Measurements from ENCODE around the gene TAOK2. TPM values are rescaled to one million over a fixed set of nuclear protein-coding genes. Genes with fewer than 3 reads are reported as not detected.

Gene TAOK2
- total and polyA plus RNA-seq, 2 experiments from 2014 or later, result 24.5 to 33.4 TPM

- no peaks in the 10 kb centered on the region for H3K79me2 ChIP-seq
- no peaks in the 10 kb centered on the region for H3K27me3 ChIP-seq
- H3K4me2 ChIP-seq, result no peak overlapping the region
- H3K9me2 ChIP-seq (replicated peaks; ENCODE audit: insufficient read depth), result no peaks in the 10 kb centered on the region
- no peak overlapping the region for H2AFZ ChIP-seq
- H3K4me3 ChIP-seq, result no peak overlapping the region
- H3K36me3 ChIP-seq (replicated peaks; ENCODE audit: insufficient read depth, low read depth), result no peaks in the 10 kb centered on the region
- no peak overlapping the region for H3K27ac ChIP-seq
- no peaks in the 10 kb centered on the region for H4K20me1 ChIP-seq (ENCODE audit: insufficient read depth, poor library complexity, severe bottlenecking)
- TF ChIP-seq, protein P1, sequence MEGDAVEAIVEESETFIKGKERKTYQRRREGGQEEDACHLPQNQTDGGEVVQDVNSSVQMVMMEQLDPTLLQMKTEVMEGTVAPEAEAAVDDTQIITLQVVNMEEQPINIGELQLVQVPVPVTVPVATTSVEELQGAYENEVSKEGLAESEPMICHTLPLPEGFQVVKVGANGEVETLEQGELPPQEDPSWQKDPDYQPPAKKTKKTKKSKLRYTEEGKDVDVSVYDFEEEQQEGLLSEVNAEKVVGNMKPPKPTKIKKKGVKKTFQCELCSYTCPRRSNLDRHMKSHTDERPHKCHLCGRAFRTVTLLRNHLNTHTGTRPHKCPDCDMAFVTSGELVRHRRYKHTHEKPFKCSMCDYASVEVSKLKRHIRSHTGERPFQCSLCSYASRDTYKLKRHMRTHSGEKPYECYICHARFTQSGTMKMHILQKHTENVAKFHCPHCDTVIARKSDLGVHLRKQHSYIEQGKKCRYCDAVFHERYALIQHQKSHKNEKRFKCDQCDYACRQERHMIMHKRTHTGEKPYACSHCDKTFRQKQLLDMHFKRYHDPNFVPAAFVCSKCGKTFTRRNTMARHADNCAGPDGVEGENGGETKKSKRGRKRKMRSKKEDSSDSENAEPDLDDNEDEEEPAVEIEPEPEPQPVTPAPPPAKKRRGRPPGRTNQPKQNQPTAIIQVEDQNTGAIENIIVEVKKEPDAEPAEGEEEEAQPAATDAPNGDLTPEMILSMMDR (IDR thresholded peaks at IDR 0.05; ENCODE audit: poor library complexity), result peak; percentile 54
- no peak for TF ChIP-seq EZH2phosphoT487 (IDR thresholded peaks at IDR 0.05; ENCODE audit: low read depth, severe bottlenecking, unreplicated experiment)
- no peak for TF ChIP-seq EZH2 (IDR thresholded peaks at IDR 0.05; ENCODE audit: borderline replicate concordance)
- no peaks in the 10 kb centered on the region for H3K9me3 ChIP-seq (ENCODE audit: low read depth)
- 51% methylated on average over 5 of the region's 5 CpGs for WGBS (ENCODE audit: low lambda C conversion rate, missing lambda C conversion rate)
- no peaks in the 10 kb centered on the region for H3K4me1 ChIP-seq (ENCODE audit: insufficient read depth)
- DNase-seq (ENCODE audit: low spot score), result no peak
Observed at GRCh38 chr16:30041841-30042240, 68.2 kb downstream of the TAOK2 start.

Other genes with a start within 250 kb of the TAOK2 start
- gene C16orf54, start 227.9 kb upstream of the TAOK2 start, total RNA-seq, result 0.10 TPM in 1 of 2 replicates, not detected in the other
- gene C16orf54, start 227.9 kb upstream of the TAOK2 start, polyA plus RNA-seq, result 0.16 and 0.52 TPM in 2 replicates
- 2.1 and 3.0 TPM in 2 replicates for gene ZG16, start 195.6 kb upstream of the TAOK2 start, total RNA-seq
- 1.9 and 2.7 TPM in 2 replicates for gene ZG16, start 195.6 kb upstream of the TAOK2 start, polyA plus RNA-seq
- 42.6 and 43.3 TPM in 2 replicates for gene KIF22, start 183.1 kb upstream of the TAOK2 start, total RNA-seq
- 42.5 and 44.5 TPM in 2 replicates for gene KIF22, start 183.1 kb upstream of the TAOK2 start, polyA plus RNA-seq
- gene MAZ, start 167.3 kb upstream of the TAOK2 start, total RNA-seq, result 123 and 132 TPM in 2 replicates
- 190 and 192 TPM in 2 replicates for gene MAZ, start 167.3 kb upstream of the TAOK2 start, polyA plus RNA-seq
- gene PRRT2, start 161.7 kb upstream of the TAOK2 start, total RNA-seq, result 7.0 and 8.0 TPM in 2 replicates
- gene PRRT2, start 161.7 kb upstream of the TAOK2 start, polyA plus RNA-seq, result 11.1 and 23.9 TPM in 2 replicates
- 31.6 and 39.3 TPM in 2 replicates for gene PAGR1, start 157.7 kb upstream of the TAOK2 start, total RNA-seq
- 48.5 and 53.4 TPM in 2 replicates for gene PAGR1, start 157.7 kb upstream of the TAOK2 start, polyA plus RNA-seq
- 80.0 and 121 TPM in 2 replicates for gene MVP, start 153.4 kb upstream of the TAOK2 start, total RNA-seq
- 140 and 146 TPM in 2 replicates for gene MVP, start 153.4 kb upstream of the TAOK2 start, polyA plus RNA-seq
- 94.1 and 97.1 TPM in 2 replicates for gene CDIPT, start 110.6 kb upstream of the TAOK2 start, total RNA-seq
- gene CDIPT, start 110.6 kb upstream of the TAOK2 start, polyA plus RNA-seq, result 143 and 147 TPM in 2 replicates
- 18.0 and 36.1 TPM in 2 replicates for gene SEZ6L2, start 74.3 kb upstream of the TAOK2 start, total RNA-seq
- 39.9 and 45.8 TPM in 2 replicates for gene SEZ6L2, start 74.3 kb upstream of the TAOK2 start, polyA plus RNA-seq
- 12.6 and 18.6 TPM in 2 replicates for gene ASPHD1, start 73.4 kb upstream of the TAOK2 start, total RNA-seq
- gene ASPHD1, start 73.4 kb upstream of the TAOK2 start, polyA plus RNA-seq, result 35.5 and 40.0 TPM in 2 replicates
- gene KCTD13, start 47.6 kb upstream of the TAOK2 start, total RNA-seq, result 5.3 and 14.3 TPM in 2 replicates
- 18.8 and 23.5 TPM in 2 replicates for gene KCTD13, start 47.6 kb upstream of the TAOK2 start, polyA plus RNA-seq
- gene TMEM219, start 11.8 kb upstream of the TAOK2 start, total RNA-seq, result 106 and 119 TPM in 2 replicates
- gene TMEM219, start 11.8 kb upstream of the TAOK2 start, polyA plus RNA-seq, result 175 and 189 TPM in 2 replicates
- 10.6 and 12.4 TPM in 2 replicates for gene HIRIP3, start 21.7 kb downstream of the TAOK2 start, total RNA-seq
- gene HIRIP3, start 21.7 kb downstream of the TAOK2 start, polyA plus RNA-seq, result 9.0 and 12.9 TPM in 2 replicates
- 61.2 and 99.9 TPM in 2 replicates for gene INO80E, start 22.4 kb downstream of the TAOK2 start, total RNA-seq
- gene INO80E, start 22.4 kb downstream of the TAOK2 start, polyA plus RNA-seq, result 14.0 and 17.6 TPM in 2 replicates
- gene DOC2A, start 37.2 kb downstream of the TAOK2 start, total RNA-seq, result 6.8 and 6.9 TPM in 2 replicates
- gene DOC2A, start 37.2 kb downstream of the TAOK2 start, polyA plus RNA-seq, result 11.4 and 13.0 TPM in 2 replicates
- not detected in 2 replicates for gene C16orf92, start 49.3 kb downstream of the TAOK2 start, total RNA-seq
- gene C16orf92, start 49.3 kb downstream of the TAOK2 start, polyA plus RNA-seq, result not detected in 2 replicates
- not detected in 2 replicates for gene TLCD3B, start 57.4 kb downstream of the TAOK2 start, total RNA-seq
- not detected in 2 replicates for gene TLCD3B, start 57.4 kb downstream of the TAOK2 start, polyA plus RNA-seq
- 392 and 397 TPM in 2 replicates for gene ALDOA, start 91.9 kb downstream of the TAOK2 start, total RNA-seq
- gene ALDOA, start 91.9 kb downstream of the TAOK2 start, polyA plus RNA-seq, result 882 and 924 TPM in 2 replicates
- 107 and 123 TPM in 2 replicates for gene PPP4C, start 102.1 kb downstream of the TAOK2 start, total RNA-seq
- gene PPP4C, start 102.1 kb downstream of the TAOK2 start, polyA plus RNA-seq, result 212 and 236 TPM in 2 replicates
- 0.56 and 0.60 TPM in 2 replicates for gene TBX6, start 118.1 kb downstream of the TAOK2 start, total RNA-seq
- gene TBX6, start 118.1 kb downstream of the TAOK2 start, polyA plus RNA-seq, result 0.10 and 0.19 TPM in 2 replicates
- 19.3 and 20.1 TPM in 2 replicates for gene YPEL3, start 122.3 kb downstream of the TAOK2 start, total RNA-seq
- 82.1 and 103 TPM in 2 replicates for gene YPEL3, start 122.3 kb downstream of the TAOK2 start, polyA plus RNA-seq
- gene GDPD3, start 139.7 kb downstream of the TAOK2 start, total RNA-seq, result 0.67 TPM in 1 of 2 replicates, not detected in the other
- 5.4 and 11.2 TPM in 2 replicates for gene GDPD3, start 139.7 kb downstream of the TAOK2 start, polyA plus RNA-seq
- gene MAPK3, start 149.4 kb downstream of the TAOK2 start, total RNA-seq, result 34.6 and 57.6 TPM in 2 replicates
- gene MAPK3, start 149.4 kb downstream of the TAOK2 start, polyA plus RNA-seq, result 31.3 and 38.1 TPM in 2 replicates
- 2.4 and 3.2 TPM in 2 replicates for gene CORO1A, start 209.7 kb downstream of the TAOK2 start, total RNA-seq
- 1.7 and 3.4 TPM in 2 replicates for gene CORO1A, start 209.7 kb downstream of the TAOK2 start, polyA plus RNA-seq
- gene BOLA2B, start 219.8 kb downstream of the TAOK2 start, total RNA-seq, result 211 and 237 TPM in 2 replicates
- 124 and 132 TPM in 2 replicates for gene BOLA2B, start 219.8 kb downstream of the TAOK2 start, polyA plus RNA-seq
- gene SLX1A, start 220.0 kb downstream of the TAOK2 start, total RNA-seq, result 22.1 and 25.1 TPM in 2 replicates
- 111 and 125 TPM in 2 replicates for gene SLX1A, start 220.0 kb downstream of the TAOK2 start, polyA plus RNA-seq
- 8.1 and 17.8 TPM in 2 replicates for gene SULT1A3, start 225.4 kb downstream of the TAOK2 start, total RNA-seq
- gene SULT1A3, start 225.4 kb downstream of the TAOK2 start, polyA plus RNA-seq, result 23.1 and 32.3 TPM in 2 replicates